HL-60 (cell line): ENCODE results near the gene GLTP.

ENCODE experiments used
- DNase-seq, 2 experiments: peaks; one replicate each; pipeline ENCODE4 v3.0.0-alpha.2; 2010 to 2020; ENCODE audit warnings: low read depth in 1 of 2, low spot score in 1 of 2
- H3K27ac ChIP-seq: fragments of 250-450 bp; sonication (Bioruptor Pico); replicated peaks from 2 replicates; pipeline ENCODE4 v1.5.1; 2020; ENCODE audit warnings: mild to moderate bottlenecking, moderate library complexity
- H3K27me3 ChIP-seq: fragments of 250-450 bp; sonication (Bioruptor Pico); 2 replicates; pipeline ENCODE4 v1.5.1; 2021; ENCODE audit warnings: mild to moderate bottlenecking, moderate library complexity; ENCODE audit not compliant: insufficient read depth, poor library complexity, severe bottlenecking
- H3K4me3 ChIP-seq: replicated peaks from 2 replicates; pipeline ENCODE4 v1.5.1; 2011; ENCODE audit warnings: mild to moderate bottlenecking, control low read depth, low read length; ENCODE audit not compliant: insufficient read depth
- CTCF ChIP-seq: IDR thresholded peaks from one replicate; pipeline ENCODE4 v1.5.1; 2011; ENCODE audit warnings: low read length, control low read depth, inconsistent platforms; ENCODE audit not compliant: insufficient read depth
- GABPA ChIP-seq: IDR thresholded peaks from 2 replicates; pipeline ENCODE4 v1.6.1; 2012; ENCODE audit warnings: low read depth
- POLR2AphosphoS5 ChIP-seq: IDR thresholded peaks from 2 replicates; pipeline ENCODE4 v1.6.1; 2012; ENCODE audit warnings: low read depth
- REST ChIP-seq: IDR thresholded peaks from 2 replicates; pipeline ENCODE4 v1.6.1; 2012; ENCODE audit warnings: low read depth; ENCODE audit not compliant: insufficient replicate concordance
- SPI1 ChIP-seq: IDR thresholded peaks from 2 replicates; pipeline ENCODE4 v1.6.1; 2012; ENCODE audit warnings: low read depth, mild to moderate bottlenecking, borderline replicate concordance

GLTP gene

GRCh38 chr12:109885616-109886015, 5.3 kb upstream of the GLTP start:
- no peak overlapping the region for H3K27ac ChIP-seq
- TF ChIP-seq POLR2AphosphoS5: no peak
- no peak for TF ChIP-seq CTCF
- no peak for TF ChIP-seq GABPA
- no peak for TF ChIP-seq REST
- no peak for TF ChIP-seq SPI1
- no peak for DNase-seq
- H3K4me3 ChIP-seq: no peak overlapping the region
- no peaks in the 10 kb centered on the region for H3K27me3 ChIP-seq

GRCh38 chr12:109883461-109883860, 3.1 kb upstream of the GLTP start:
- no peak for TF ChIP-seq REST
- TF ChIP-seq SPI1: no peak
- TF ChIP-seq CTCF: no peak
- TF ChIP-seq POLR2AphosphoS5: no peak
- no peak for TF ChIP-seq GABPA
- Histone ChIP-seq H3K27me3 (no peaks in the 10 kb centered on the region), H3K4me3 (no peak overlapping the region), H3K27ac (no peak overlapping the region)
- no peak for DNase-seq

- TF ChIP-seq CTCF (no peak), REST (no peak), SPI1 (no peak), POLR2AphosphoS5 (no peak), GABPA (no peak)
- H3K4me3 ChIP-seq: no peak overlapping the region
- H3K27ac ChIP-seq: no peak overlapping the region
- H3K27me3 ChIP-seq: no peaks in the 10 kb centered on the region
- DNase-seq: no peak
These were observed 1.4 kb upstream of the GLTP start for GRCh38 chr12:109881752-109882151.
